Keratinocyte (primary cell): ENCODE results near the gene HLA-DPB1.
"Not testable (repeated sequence)": the region's sequence is repeated elsewhere in the genome, so short reads cannot be mapped to it uniquely, and the experiment has no call there.

Experiments used
- CTCF ChIP-seq, 3 experiments: IDR thresholded peaks in 1 of 3; conservative IDR thresholded peaks in 1 of 3; optimal IDR thresholded peaks in 1 of 3; 2 replicates in 2 of 3; 3 replicates in 1 of 3; pipeline versions ENCODE3 to v1.5.1; 2011; ENCODE audit warnings: low read length in 3 of 3, mild to moderate bottlenecking in 3 of 3, moderate library complexity in 2 of 3, control low read depth in 1 of 3, inconsistent platforms in 1 of 3; ENCODE audit not compliant: insufficient read depth in 2 of 3; ENCODE audit errors: extremely low read depth in 1 of 3
- EZH2 ChIP-seq: IDR thresholded peaks from one replicate; pipeline ENCODE4 v1.6.1; 2012; ENCODE audit warnings: inconsistent platforms, mild to moderate bottlenecking, low read length, moderate library complexity

DNA sequence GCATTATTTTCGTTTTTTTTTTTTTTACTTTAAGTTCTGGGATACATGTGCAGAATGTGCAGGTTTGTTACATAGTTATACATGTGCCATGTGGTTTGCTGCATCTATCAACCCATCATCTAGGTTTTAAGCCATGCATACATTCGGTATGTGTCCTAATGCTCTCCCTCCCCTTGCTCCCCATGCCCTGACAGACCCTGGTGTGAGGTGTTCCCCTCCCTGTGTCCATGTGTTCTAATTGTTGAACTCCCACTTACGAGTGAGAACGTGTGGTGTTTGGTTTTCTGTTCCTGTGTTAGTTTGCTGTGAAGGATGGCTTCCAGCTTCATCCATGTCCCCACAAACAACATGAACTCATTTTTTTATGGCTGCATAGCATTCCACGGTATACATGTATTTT lies 12.4 kb upstream of the HLA-DPB1 start:
- not testable (repeated sequence) for TF ChIP-seq CTCF (optimal IDR thresholded peaks at IDR 0.05 in 1 of 3, IDR thresholded peaks at IDR 0.05 in 1 of 3, conservative IDR thresholded peaks at IDR 0.05 in 1 of 3; ENCODE audit: extremely low read depth in 1 of 3, insufficient read depth in 2 of 3, low read length in 3 of 3); EZH2
